Prostate gland (tissue), 2 donors: ENCODE measurements around the gene BRD1. TPM values are rescaled to one million over a fixed set of nuclear protein-coding genes. Genes with fewer than 3 reads are reported as not detected.

ENCODE experiments used
- DNase-seq: peaks from one replicate; pipeline ENCODE4 v3.0.0-alpha.2; 2019; ENCODE audit warnings: low spot score
- H3K27ac ChIP-seq, 2 donors: fragments of 200-600 bp; sonication (generic); 2 replicates each; pipeline ENCODE4 v1.5.1; 2017 to 2019
- H3K27me3 ChIP-seq: fragments of 200-600 bp; sonication (generic); replicated peaks from 2 replicates; pipeline ENCODE4 v1.5.1; 2019; ENCODE audit not compliant: insufficient read depth
- H3K36me3 ChIP-seq, 2 donors: fragments of 200-600 bp; sonication (generic); 1 replicate in 1 of 2; 2 replicates in 1 of 2; pipeline versions ENCODE4 v1.5.1 to v1.8.1; 2017 to 2019
- H3K4me1 ChIP-seq: fragments of 200-600 bp; sonication (generic); replicated peaks from 2 replicates; pipeline ENCODE4 v1.5.1; 2019
- H3K4me3 ChIP-seq, 2 donors: fragments of 200-600 bp; sonication (generic); 2 replicates each; pipeline ENCODE4 v1.5.1; 2017 to 2019
- H3K9me3 ChIP-seq: fragments of 200-600 bp; sonication (generic); 2 replicates; pipeline ENCODE4 v1.5.1; 2017
- CTCF ChIP-seq, 4 experiments: fragments of 200-600 bp in 2 of 4; fragments of 450-650 bp in 2 of 4; sonication (generic) in 2 of 4; IDR thresholded peaks; 1 replicate in 3 of 4; 2 replicates in 1 of 4; pipeline ENCODE4 v1.5.1; 2016 to 2019; ENCODE audit warnings: antibody characterized with exemption in 4 of 4, mild to moderate bottlenecking in 2 of 4, moderate library complexity in 2 of 4
- POLR2A ChIP-seq: fragments of 450-650 bp; IDR thresholded peaks from one replicate; pipeline ENCODE4 v1.6.1; 2016; ENCODE audit warnings: antibody characterized with exemption, mild to moderate bottlenecking
- POLR2AphosphoS5 ChIP-seq: sonication (generic); formaldehyde crosslinking; IDR thresholded peaks from one replicate; pipeline ENCODE4 v1.6.1; 2017; ENCODE audit warnings: antibody characterized with exemption
- WGBS: methylation state at CpG from one replicate; pipeline ENCODE4 v1.1.5; 2018; 5-methylcytosine and 5-hydroxymethylcytosine counted together
- intact Hi-C: fragments of 100-400 bp; cut with DNase I; formaldehyde crosslinking; loops from one replicate; pipeline ENCODE4 v1.14.2; 2022
- total RNA-seq, 2 donors: library from RNA; depleted of rRNA; stranded (reverse); fragments of >200 nt; gene quantifications; one replicate each; pipeline ENCODE4 v1.1.0, GENCODE V29; 2016

Gene BRD1
- total RNA-seq, 2 donors from 2014 or later: 40.3 to 74.2 TPM

- TF ChIP-seq POLR2AphosphoS5 (no peak), CTCF (IDR thresholded peaks at IDR 0.05) (no peak), POLR2A (no peak)
- no peaks in the 10 kb centered on the region for H3K36me3 ChIP-seq
- H3K27me3 ChIP-seq: no peaks in the 10 kb centered on the region
- no peak for DNase-seq
- H3K4me1 ChIP-seq: no peaks in the 10 kb centered on the region
- 88% methylated on average over 17 of the region's 17 CpGs for WGBS
- intact Hi-C loops: no loop called here
- no peak overlapping the region for H3K4me3 ChIP-seq
- no peak overlapping the region for H3K27ac ChIP-seq
- H3K9me3 ChIP-seq: no peaks in the 10 kb centered on the region
Measured at GRCh38 chr22:49865156-49865555, 37.5 kb upstream of the BRD1 start.

GRCh38 chr22:49863931-49864330, 36.3 kb upstream of the BRD1 start:
- Histone ChIP-seq H3K27me3 (no peaks in the 10 kb centered on the region), H3K4me1 (no peaks in the 10 kb centered on the region), H3K36me3 (no peaks in the 10 kb centered on the region), H3K27ac (no peak overlapping the region), H3K9me3 (no peaks in the 10 kb centered on the region), H3K4me3 (no peak overlapping the region)
- TF ChIP-seq POLR2A (no peak), POLR2AphosphoS5 (no peak), CTCF (IDR thresholded peaks at IDR 0.05) (no peak)
- intact Hi-C loops: no loop called here
- 100% methylated on average over 6 of the region's 7 CpGs for WGBS
- DNase-seq: no peak

GRCh38 chr22:49862496-49862776, 34.8 kb upstream of the BRD1 start:
- intact Hi-C loops: no loop called here
- H3K4me3 ChIP-seq: no peak overlapping the region
- no peaks in the 10 kb centered on the region for H3K4me1 ChIP-seq
- no peak for TF ChIP-seq POLR2A
- H3K27me3 ChIP-seq: no peaks in the 10 kb centered on the region
- DNase-seq: no peak
- no peaks in the 10 kb centered on the region for H3K36me3 ChIP-seq
- H3K27ac ChIP-seq: no peak overlapping the region
- 80% methylated on average over 5 of the region's 5 CpGs for WGBS
- no peaks in the 10 kb centered on the region for H3K9me3 ChIP-seq

GRCh38 chr22:49861642-49862495, 34.2 kb upstream of the BRD1 start:
- DNase-seq: no peak
- Histone ChIP-seq H3K9me3 (no peaks in the 10 kb centered on the region), H3K36me3 (no peaks in the 10 kb centered on the region), H3K4me1 (no peaks in the 10 kb centered on the region), H3K27me3 (no peaks in the 10 kb centered on the region), H3K27ac (no peak overlapping the region), H3K4me3 (no peak overlapping the region)
- no peak for TF ChIP-seq CTCF (IDR thresholded peaks at IDR 0.05)
- TF ChIP-seq POLR2AphosphoS5: no peak
- no peak for TF ChIP-seq POLR2A
- WGBS: 91% methylated on average over 29 of the region's 29 CpGs
- intact Hi-C loops: no loop called here

- peaks cover 5% of the 10 kb centered on the region for H3K4me1 ChIP-seq
- 95% methylated on average over 13 of the region's 14 CpGs for WGBS
- no peak for TF ChIP-seq CTCF (IDR thresholded peaks at IDR 0.05)
- TF ChIP-seq POLR2AphosphoS5: no peak
- H3K27me3 ChIP-seq: no peaks in the 10 kb centered on the region
- no peak for DNase-seq
- H3K4me3 ChIP-seq: no peak overlapping the region
- intact Hi-C loops: no loop called here
- H3K36me3 ChIP-seq: no peaks in the 10 kb centered on the region
- H3K27ac ChIP-seq: no peak overlapping the region
- H3K9me3 ChIP-seq: no peaks in the 10 kb centered on the region
Measured at GRCh38 chr22:49858827-49859226, 31.2 kb upstream of the BRD1 start.
